Ureter (tissue), 1 donor: ENCODE measurements around the gene GLTPD2. TPM values are rescaled to one million over a fixed set of nuclear protein-coding genes. Genes with fewer than 3 reads are reported as not detected.
"Not testable (repeated sequence)": the region's sequence is repeated elsewhere in the genome, so short reads cannot be mapped to it uniquely, and the experiment has no call there.

ENCODE experiments used
- DNase-seq: peaks from one replicate; pipeline ENCODE4 v3.0.0-alpha.2; 2020; ENCODE audit warnings: low spot score
- total RNA-seq: library from RNA; stranded (reverse); gene quantifications from one replicate; pipeline ENCODE4 v1.2.4, GENCODE V29; 2023
- donor health status: DM: yes; HTN: yes; CAD: no.

GLTPD2 gene
- total RNA-seq, 1 donor from 2014 or later = not detected

DNA sequence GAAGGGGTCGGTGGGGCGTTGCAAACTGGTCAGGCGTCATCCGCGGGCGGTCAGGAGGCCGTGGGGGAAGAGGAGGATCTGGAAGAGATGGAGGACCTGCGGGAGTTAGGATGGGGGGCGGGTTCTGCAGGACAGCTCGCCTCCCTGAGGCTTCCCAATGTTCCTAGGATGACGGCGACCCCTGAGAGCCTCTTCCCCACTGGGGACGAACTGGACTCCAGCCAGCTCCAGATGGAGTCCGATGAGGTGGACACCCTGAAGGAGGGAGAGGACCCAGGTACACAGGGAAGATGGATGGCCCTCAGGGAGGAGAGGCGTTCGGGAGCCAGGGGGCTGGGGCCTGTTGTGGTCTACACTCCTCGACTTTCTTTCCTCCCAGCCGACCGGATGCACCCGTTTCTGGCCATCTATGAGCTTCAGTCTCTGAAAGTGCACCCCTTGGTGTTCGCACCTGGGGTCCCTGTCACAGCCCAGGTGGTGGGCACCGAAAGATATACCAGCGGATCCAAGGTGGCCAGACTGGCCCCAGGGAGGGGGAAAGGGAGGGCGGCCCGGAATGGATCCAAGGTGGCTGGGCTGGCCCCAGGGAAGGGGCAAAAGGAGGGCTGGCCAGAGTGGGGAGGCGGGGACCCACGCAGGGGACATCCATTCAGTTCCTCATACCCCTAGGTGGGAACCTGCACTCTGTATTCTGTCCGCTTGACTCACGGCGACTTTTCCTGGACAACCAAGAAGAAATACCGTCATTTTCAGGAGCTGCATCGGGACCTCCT is 19.0 kb downstream of the GLTPD2 start:
- no peak for DNase-seq

DNA sequence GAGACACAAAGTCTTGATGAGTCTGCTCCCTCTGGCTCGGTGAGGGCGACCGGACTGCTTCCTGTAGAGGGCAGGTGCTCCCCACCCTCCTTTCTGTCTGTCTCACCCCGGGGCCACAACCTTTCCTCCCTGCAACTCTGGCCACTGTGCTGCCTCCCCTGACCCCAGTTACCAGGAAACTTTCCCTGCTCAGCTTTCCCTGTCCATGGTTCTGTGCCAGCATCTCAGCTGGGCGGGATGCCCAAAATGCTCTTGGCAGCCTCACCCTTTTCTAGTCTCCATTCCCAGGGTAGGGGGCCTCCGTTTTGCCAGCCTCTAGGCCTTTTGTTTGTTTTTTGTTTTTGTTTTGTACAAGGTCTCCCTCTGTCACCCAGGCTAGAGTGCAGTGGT is 19.6 kb downstream of the GLTPD2 start:
- DNase-seq = peak; percentile 66

- DNase-seq = no peak
Measured at GRCh38 chr17:4810696-4811290, 22.0 kb downstream of the GLTPD2 start.

DNA sequence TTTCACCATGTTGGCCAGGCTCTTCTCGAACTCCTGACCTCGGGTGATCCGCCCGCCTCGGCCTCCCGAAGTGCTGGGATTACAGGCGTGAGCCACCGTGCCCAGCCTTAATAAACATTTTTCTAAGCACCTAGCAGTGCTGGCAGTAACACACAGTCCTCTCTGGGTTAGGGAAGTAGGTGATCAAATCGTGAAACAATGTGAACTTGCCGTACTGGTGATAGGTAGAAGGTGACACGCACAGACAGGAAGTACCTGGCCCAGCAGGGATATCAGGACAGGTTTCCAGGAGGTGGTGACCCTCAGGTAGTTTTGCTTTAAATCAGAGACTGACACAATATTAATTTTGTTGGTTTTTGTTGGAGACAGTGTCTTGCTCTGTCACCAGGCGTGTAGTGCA is 22.7 kb downstream of the GLTPD2 start:
- DNase-seq = no peak

- no peak for DNase-seq
Measured at GRCh38 chr17:4812690-4813089, 23.9 kb downstream of the GLTPD2 start.

GRCh38 chr17:4815043-4815675 is 26.4 kb downstream of the GLTPD2 start:
- no peak for DNase-seq

- no peak for DNase-seq
Measured at GRCh38 chr17:4816826-4817225, 28.1 kb downstream of the GLTPD2 start.

- no peak for DNase-seq
Measured at GRCh38 chr17:4818276-4818675, 29.5 kb downstream of the GLTPD2 start.

GRCh38 chr17:4822835-4823234 is 34.1 kb downstream of the GLTPD2 start:
- DNase-seq = no peak

DNA sequence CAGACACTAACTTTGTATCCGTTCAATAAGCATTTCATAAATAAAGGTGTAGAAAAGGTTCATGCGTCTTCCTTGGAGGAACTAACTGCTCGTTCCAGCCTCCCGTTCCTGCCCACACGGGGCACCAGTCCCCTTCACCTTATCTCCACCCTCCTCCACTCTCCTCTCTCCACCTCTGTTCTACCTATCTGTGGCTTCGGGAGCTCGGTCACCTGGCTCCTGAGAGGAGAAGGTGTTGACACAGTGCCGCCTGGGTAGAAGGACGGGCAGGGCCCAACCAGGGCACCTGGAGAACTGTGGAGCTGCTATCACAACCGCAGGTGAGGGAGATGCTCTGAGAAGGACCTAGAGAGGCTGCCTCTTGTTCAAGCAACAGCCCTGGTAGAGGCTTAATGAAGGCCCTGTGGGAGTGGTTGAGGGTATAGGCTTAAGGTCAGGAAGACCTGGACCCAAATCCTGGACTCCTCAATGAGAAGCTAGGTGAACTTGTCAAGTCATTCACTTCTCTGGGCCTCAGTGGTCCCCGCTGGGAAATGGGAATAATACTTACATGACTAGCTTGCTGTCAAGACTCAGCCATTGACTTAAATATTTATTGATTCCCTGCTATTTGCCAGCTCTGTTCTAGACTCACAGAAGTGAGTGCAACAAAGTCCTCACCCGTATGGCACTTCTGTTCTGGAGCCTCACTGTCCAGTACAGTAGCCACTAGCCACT is 34.8 kb downstream of the GLTPD2 start:
- no peak for DNase-seq

DNA sequence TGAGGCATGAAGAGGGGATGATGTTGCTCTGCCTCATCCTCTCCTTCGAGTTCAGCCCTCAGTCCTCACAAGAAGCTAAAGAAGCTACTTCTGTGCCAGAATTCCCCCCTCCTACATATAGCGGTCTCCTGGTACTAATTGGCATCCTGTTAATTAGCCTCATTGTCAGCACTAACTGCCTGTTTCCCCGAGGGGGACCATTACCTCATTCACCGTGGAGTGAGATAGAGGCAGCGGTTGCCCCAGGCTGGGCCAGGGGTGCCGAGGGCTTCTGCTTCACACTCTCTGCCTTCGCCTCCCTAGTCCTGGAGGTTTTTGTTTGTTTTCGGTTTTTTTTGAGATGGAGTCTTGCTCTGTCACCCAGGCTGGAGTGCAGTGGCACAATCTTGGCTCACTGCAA is 38.6 kb downstream of the GLTPD2 start:
- no peak for DNase-seq

- DNase-seq = not testable (repeated sequence)
Measured at GRCh38 chr17:4832829-4833177, 44.0 kb downstream of the GLTPD2 start.

DNA sequence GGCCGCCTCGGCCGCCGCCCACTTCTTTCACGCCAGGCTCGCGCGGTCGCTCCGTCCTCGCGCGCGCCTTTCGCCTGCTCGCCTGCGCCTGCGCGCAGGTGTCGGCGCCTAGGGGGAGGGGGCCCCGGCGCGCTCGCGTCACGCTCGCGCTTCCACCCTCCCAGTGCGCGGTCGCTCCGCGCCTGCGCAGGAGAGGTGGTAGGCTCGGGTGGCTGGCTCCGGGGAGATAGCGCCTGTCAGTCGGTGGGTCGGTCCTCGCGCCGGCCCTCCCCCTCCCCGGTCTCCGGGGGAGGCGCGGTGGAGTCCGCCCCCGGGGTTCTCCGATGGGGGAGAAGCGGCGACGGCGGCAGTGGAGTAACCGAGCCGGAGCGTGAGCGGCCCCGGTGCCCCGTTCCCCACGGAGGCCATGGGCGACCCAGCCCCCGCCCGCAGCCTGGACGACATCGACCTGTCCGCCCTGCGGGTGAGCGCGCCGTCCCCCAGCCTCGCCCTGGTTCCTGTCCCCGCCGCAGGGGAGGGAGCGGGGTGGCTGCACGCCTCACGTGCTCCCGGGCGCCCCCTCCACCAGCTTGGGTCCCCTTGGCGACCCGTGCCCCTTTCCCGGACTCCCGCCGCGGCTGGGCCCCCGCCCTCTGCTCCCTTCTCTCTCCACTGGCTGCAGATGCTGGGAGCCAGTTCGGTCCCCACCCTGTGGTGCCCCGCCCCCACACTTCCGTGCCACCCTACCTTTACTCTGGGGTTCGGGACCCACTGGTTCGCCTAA is 44.6 kb downstream of the GLTPD2 start, which contains the start of gene MINK1:
Gene MINK1 (plus strand): TSS at position 163 of the 763 bp plus-strand sequence. CDS start 244 bp downstream, at position 407.
- peak; percentile 88 for DNase-seq

- peak; percentile 56 for DNase-seq
Measured at GRCh38 chr17:4833941-4834680, 45.3 kb downstream of the GLTPD2 start.

DNA sequence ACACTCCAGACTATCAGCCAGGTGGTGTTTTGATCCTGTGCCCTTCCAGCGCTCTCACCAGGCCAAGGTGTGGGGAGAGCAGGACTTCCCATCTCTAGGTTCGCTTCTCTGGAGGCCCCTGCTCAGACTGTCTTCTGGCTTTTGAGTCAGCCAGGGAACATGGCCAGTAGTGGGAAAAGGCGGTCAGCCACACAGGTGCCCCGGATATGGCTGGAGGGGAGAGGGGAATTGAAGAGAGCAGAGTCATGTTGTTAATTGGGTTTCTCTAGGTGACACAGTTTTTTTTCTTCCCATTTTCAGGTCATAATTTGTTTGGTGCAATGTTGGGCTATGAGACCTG is 45.9 kb downstream of the GLTPD2 start:
- DNase-seq = no peak

- no peak for DNase-seq
Measured at GRCh38 chr17:4836221-4836620, 47.5 kb downstream of the GLTPD2 start.

DNA sequence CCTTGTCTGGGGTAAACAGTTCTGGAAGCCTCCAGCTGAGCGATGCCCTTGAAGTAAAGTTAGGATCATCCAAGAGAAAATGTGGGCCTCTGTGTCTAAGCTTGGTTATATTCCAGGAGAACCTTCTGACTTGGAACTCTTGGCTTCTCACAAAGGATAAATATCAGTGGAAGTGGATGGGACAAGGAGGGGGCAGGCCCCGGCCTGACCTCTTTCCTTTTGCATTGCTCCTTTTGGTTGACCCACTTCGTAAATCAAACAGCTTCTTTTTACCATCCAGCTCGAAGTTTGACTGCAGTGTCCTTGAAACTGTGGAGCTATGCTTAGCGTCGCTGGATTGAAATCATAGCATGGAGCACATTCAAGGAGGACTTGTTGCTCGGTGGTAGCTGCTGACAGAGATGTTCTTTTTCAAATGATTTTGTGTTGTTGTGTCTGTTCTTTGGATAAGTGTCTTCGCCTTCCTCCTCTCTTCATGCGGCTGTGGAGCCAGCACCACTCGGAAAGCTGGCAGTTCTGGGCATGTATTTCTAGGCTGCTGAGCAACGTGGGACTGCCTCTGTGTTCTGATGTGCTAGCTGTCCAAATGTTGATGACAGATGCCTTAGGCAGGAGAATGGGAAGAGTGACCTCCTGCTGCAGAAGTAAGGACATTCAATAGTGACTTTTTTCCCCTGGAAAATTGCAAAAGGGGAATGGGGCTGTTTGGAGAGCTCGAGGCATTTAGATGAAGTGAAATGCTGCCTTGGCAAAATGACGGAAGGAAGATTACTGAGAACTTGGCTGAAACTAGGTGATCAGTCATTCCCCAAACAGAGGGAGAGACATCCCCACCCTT is 48.9 kb downstream of the GLTPD2 start:
- DNase-seq = no peak

- DNase-seq = no peak
Measured at GRCh38 chr17:4838309-4838785, 49.6 kb downstream of the GLTPD2 start.

DNA sequence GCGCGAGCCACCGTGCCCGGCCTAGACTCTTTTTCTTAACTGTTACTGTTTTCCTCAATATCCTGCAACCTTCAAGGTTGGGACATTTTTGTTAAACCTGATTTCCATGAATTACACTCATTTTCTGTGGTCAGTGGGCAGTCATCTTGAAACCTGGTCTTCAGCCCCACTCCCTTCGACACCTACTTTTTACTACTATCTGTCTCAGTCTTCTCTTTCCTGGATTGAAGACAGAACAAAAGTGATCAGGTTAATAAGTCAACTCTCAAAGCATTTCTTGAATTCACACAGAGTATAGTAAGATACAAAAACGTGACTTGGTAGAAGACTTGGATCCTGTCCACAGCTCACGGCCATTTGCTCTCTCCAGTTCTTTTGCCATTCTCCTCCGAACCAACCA is 50.5 kb downstream of the GLTPD2 start:
- no peak for DNase-seq
